ENCODE data around the gene GPD1L. TPM values are rescaled to one million over a fixed set of nuclear protein-coding genes. Genes with fewer than 3 reads are reported as not detected.
A peak's percentile ranks its signal among the peaks of the same experiment; 100 is the strongest.

The GPD1L gene
- total and polyA plus RNA-seq, 11 donors: 97.4 to 340 (median 164) TPM

GRCh38 chr3:32157600-32158264 is 51.3 kb downstream of the GPD1L start:
- TF ChIP-seq CTCF (IDR thresholded peaks at IDR 0.05): no peak
- TF ChIP-seq POLR2A (IDR thresholded peaks at IDR 0.05): no peak
- WGBS, 4 donors: 72 to 77% (median 74%) methylated on average over 7 of the region's 7 CpGs
- ATAC-seq (peak; percentile 71 to 85 (median 75)), DNase-seq (peak in 2 of 5 donors; percentile 34 to 61)
- H3K9me3 ChIP-seq: no peaks in the 10 kb centered on the region
- H3K36me3 ChIP-seq: peaks cover 0 to 69% (median 53%) of the 10 kb centered on the region in 9 donors
- intact Hi-C loops (cut with DNase I): no loop called here
- H3K27ac ChIP-seq: no peak overlapping the region
- peaks cover 0 to 6% (median 0%) of the 10 kb centered on the region in 12 donors for H3K4me1 ChIP-seq
- H3K27me3 ChIP-seq: no peaks in the 10 kb centered on the region
- H3K4me3 ChIP-seq: no peak overlapping the region

- no peak for DNase-seq
- 68 to 80% (median 72%) methylated on average over 3 of the region's 3 CpGs for WGBS, 4 donors
- no peaks in the 10 kb centered on the region for H3K9me3 ChIP-seq
- no peak for ATAC-seq
- H3K27ac ChIP-seq: no peak overlapping the region
- TF ChIP-seq CTCF (IDR thresholded peaks at IDR 0.05): no peak
- no peak for TF ChIP-seq POLR2A (IDR thresholded peaks at IDR 0.05)
- H3K36me3 ChIP-seq: peaks cover 0 to 72% (median 60%) of the 10 kb centered on the region in 9 donors
- no peaks in the 10 kb centered on the region for H3K27me3 ChIP-seq
- intact Hi-C loops (cut with DNase I): no loop called here
- no peak overlapping the region for H3K4me3 ChIP-seq
- H3K4me1 ChIP-seq: peaks cover 0 to 6% (median 0%) of the 10 kb centered on the region in 12 donors
Observed at GRCh38 chr3:32160706-32161214, 54.3 kb downstream of the GPD1L start.

- no peak overlapping the region for H3K4me3 ChIP-seq
- WGBS, 4 donors: 86 to 88% (median 86%) methylated on average over 1 of the region's 1 CpG
Observed at GRCh38 chr3:32165442-32165841, 59.0 kb downstream of the GPD1L start.

GRCh38 chr3:32166654-32167053 is 60.2 kb downstream of the GPD1L start:
- intact Hi-C loops (cut with DNase I): no loop called here
- H3K4me3 ChIP-seq: no peak overlapping the region
- no peaks in the 10 kb centered on the region for H3K27me3 ChIP-seq
- H3K4me1 ChIP-seq: no peaks in the 10 kb centered on the region
- no peak for DNase-seq
- WGBS, 4 donors: 89 to 100% (median 94%) methylated on average over 2 to 4 of the region's 4 CpGs
- peaks cover 0 to 68% (median 47%) of the 10 kb centered on the region in 9 donors for H3K36me3 ChIP-seq
- peaks cover 0 to 12% (median 6%) of the 10 kb centered on the region in 12 donors for H3K9me3 ChIP-seq
- TF ChIP-seq CTCF (IDR thresholded peaks at IDR 0.05): no peak
- TF ChIP-seq POLR2A (IDR thresholded peaks at IDR 0.05): no peak
- peak in 1 of 4 donors; percentile 20 for ATAC-seq
- H3K27ac ChIP-seq: no peak overlapping the region

More at GRCh38 chr3:32165442-32165841, 59.0 kb downstream of the GPD1L start:
- Histone ChIP-seq H3K9me3 (peaks cover 0 to under 1% (median 0%) of the 10 kb centered on the region in 12 donors), H3K4me1 (no peaks in the 10 kb centered on the region), H3K36me3 (peaks cover 0 to 70% (median 56%) of the 10 kb centered on the region in 9 donors), H3K27me3 (no peaks in the 10 kb centered on the region), H3K27ac (no peak overlapping the region)
- intact Hi-C loops (cut with DNase I): no loop called here
- no peak for ATAC-seq
- no peak for TF ChIP-seq POLR2A (IDR thresholded peaks at IDR 0.05)
- DNase-seq: no peak

All from heart left ventricle (tissue), 16 donors.